ENCODE data around the gene LRRC70.

LRRC70 gene

DNA sequence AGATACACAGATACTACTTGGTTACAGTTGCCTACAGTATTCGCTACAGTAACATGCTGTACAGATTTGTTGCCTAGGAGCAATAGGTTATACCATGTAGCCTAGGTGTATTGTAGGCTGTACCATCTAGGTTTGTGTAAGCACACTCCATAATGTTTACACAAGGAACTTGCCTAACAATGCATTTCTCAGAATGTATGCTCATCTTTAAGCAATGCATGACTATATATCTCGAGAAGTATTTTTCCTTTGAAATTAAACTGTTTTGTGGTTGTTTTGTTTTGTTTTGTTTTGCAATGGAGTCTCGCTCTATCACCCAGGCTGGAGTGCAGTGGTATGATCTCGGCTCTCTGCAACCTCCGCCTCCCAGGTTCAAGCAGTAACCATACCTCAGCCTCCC is 25.3 kb downstream of the LRRC70 start:
- DNase-seq (ENCODE audit: low read depth), result no peak
- TF ChIP-seq, protein P1, sequence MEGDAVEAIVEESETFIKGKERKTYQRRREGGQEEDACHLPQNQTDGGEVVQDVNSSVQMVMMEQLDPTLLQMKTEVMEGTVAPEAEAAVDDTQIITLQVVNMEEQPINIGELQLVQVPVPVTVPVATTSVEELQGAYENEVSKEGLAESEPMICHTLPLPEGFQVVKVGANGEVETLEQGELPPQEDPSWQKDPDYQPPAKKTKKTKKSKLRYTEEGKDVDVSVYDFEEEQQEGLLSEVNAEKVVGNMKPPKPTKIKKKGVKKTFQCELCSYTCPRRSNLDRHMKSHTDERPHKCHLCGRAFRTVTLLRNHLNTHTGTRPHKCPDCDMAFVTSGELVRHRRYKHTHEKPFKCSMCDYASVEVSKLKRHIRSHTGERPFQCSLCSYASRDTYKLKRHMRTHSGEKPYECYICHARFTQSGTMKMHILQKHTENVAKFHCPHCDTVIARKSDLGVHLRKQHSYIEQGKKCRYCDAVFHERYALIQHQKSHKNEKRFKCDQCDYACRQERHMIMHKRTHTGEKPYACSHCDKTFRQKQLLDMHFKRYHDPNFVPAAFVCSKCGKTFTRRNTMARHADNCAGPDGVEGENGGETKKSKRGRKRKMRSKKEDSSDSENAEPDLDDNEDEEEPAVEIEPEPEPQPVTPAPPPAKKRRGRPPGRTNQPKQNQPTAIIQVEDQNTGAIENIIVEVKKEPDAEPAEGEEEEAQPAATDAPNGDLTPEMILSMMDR (conservative IDR thresholded peaks at IDR 0.05; ENCODE audit: low read length), result no peak
- no peak overlapping the region for H3K4me3 ChIP-seq (ENCODE audit: low read length)

DNA sequence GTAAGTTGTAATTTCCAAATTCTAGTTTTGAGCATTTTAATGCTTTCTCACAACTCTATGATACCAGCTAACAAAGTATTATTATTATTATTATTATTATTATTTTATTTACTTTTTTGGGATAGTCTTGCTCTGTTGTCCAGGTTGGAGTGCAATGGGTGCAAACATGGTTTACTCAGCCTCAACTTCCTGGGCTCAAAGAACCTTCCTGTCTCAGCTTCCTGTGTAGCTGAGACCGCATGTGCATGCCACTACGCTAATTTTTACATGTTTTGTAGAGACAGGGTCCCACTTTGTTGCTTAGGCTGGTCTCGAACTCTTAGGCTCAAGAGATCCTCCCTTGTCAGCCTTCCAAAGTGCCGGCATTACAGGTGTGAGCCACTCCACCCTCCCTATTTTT is 27.0 kb downstream of the LRRC70 start:
- TF ChIP-seq, protein P1 (conservative IDR thresholded peaks at IDR 0.05; ENCODE audit: low read length), result no peak
- no peak for DNase-seq (ENCODE audit: low read depth)
- no peak overlapping the region for H3K4me3 ChIP-seq (ENCODE audit: low read length)

DNA sequence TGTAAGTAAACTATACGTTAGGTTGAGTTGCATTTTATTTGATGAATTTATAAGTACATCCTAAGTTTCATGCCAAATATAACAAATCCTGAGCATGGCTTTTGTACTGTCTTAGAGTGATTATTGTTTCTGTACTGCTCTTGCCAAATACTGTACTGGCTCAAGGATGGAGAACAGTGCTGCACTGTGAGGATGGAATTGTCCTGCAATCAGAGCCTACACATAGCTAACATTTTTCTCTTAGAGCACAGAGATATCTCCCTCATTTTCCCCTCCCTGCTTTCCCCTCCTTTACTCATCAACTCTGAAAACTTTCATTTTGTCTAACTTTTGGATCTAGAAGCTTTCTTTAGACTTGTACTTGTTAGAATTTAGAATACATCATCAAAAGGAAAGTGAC is 28.3 kb downstream of the LRRC70 start:
- peak; percentile 33 for DNase-seq (ENCODE audit: low read depth)
- TF ChIP-seq, protein P1 (conservative IDR thresholded peaks at IDR 0.05; ENCODE audit: low read length), result no peak

DNA sequence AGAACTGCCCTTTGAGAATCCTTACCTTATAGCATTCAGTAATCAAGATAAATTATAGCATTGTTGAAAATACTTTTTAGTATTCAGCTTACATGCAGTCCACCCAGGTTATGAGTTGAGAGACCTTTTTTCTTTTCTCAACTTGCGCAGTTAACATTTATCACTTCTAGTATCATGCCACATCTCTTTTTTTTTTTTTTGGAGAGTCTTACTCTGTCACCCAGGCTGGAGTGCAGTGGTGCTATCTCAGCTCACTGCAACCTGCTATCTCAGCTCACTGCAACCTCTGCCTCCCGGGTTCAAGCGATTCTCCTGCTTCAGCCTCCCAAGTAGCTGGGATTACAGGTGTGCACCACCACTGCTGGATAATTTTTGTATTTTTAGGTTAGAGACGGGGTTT is 29.0 kb downstream of the LRRC70 start:
- TF ChIP-seq, protein P1 (conservative IDR thresholded peaks at IDR 0.05; ENCODE audit: low read length), result no peak
- H3K4me3 ChIP-seq (ENCODE audit: low read length), result no peak overlapping the region
- no peak for DNase-seq (ENCODE audit: low read depth)

More for the DNA sequence above, 28.3 kb downstream of the LRRC70 start:
- no peak overlapping the region for H3K4me3 ChIP-seq (ENCODE audit: low read length)

DNA sequence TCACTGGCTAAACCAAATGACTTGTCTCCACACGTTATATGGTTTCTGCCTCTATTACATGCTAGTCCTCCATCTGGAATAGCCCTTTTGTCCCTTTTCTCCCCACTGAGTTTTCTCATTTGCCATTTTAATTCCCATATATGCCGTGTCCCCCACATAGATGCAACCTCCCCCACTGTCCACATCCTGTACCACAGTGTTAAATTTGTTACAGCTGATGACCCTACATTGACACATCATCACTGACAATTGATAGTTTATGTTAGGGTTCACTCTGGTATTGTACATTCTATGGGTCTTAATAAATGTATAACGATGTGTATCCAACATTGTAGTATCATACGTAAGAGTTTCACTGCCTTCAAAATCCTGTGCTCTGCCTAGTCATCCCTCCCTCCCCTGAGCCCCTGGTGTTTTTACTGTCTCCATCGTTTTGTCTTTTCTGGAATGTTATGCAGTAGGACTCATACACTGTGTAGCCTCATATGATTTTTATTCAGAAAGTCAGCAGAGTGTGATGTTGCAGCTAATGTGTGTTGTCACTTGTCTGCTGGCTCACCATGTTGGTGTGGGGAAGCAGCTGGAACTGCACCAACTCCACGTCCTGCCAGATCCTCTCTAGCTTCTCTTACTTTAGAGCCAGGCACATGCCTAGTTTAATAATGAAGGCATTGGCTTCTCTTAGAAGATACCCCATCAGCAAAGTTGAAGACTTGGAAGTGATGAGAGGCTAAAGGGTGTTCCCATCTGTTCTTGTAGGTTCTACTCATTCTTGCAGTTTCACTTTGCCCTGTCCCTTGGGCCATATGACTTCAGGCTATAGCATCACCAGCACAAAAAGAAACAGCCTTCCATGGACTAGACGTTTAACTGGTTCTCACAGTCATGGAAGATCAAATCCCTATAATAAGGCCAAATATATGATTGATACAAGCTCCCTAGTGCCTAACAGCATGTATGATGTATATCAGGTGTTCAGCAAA is 30.2 kb downstream of the LRRC70 start:
- TF ChIP-seq, protein P1 (conservative IDR thresholded peaks at IDR 0.05; ENCODE audit: low read length), result no peak
- no peak overlapping the region for H3K4me3 ChIP-seq (ENCODE audit: low read length)
- peak; percentile 7 for DNase-seq (ENCODE audit: low read depth)

DNA sequence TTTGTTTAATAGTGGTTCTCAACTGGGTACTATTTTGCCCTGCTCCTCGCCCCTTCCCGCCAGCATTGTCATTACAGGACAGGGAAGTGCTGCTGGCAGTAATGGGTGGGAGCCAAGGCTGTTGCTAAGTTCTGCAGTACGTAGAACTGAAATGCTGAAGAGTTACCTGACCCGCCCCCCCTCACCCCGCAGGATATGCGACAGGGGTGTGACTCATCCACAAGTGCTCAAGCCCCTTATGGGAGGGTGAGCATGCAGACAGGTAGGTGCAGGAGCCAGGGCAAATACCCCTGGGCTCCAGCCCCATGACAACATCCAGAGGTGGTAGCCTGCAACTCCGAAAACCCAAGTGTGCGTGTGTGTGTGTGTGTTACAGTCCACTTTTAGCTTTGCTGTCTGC is 35.7 kb downstream of the LRRC70 start:
- no peak overlapping the region for H3K4me3 ChIP-seq (ENCODE audit: low read length)
- DNase-seq (ENCODE audit: low read depth), result no peak
- TF ChIP-seq, protein P1 (conservative IDR thresholded peaks at IDR 0.05; ENCODE audit: low read length), result no peak
